GM12878 (cell line): ENCODE results near the gene DCAF4. TPM values are rescaled to one million over a fixed set of nuclear protein-coding genes. Genes with fewer than 3 reads are reported as not detected.

Experiments used
- ATAC-seq: fragments of 200-7000 bp; cut with Tn5 transposase; 3 replicates; pipeline ENCODE4 v1.9.1; 2020; ENCODE audit warnings: mild to moderate bottlenecking, moderate library complexity
- BruUV-seq: library from RNA; stranded (reverse); fragments of 400-500 nt; replicated peaks from 2 replicates; lab custom pipeline; 2021; lab: Mats Ljungman, UMichigan
- CTCF ChIA-PET: fragments of 300-600 bp; sonication (Branson Sonifier 250); formaldehyde crosslinking; extraction: SDS; loops from one replicate; lab custom pipeline; 2021; ENCODE audit warnings: inconsistent platforms; lab: Yijun Ruan, JAX
- POLR2A ChIA-PET: fragments of 350-600 bp; formaldehyde crosslinking; extraction: SDS; loops from one replicate; lab custom pipeline; 2021; ENCODE audit warnings: inconsistent platforms; lab: Charles Lee
- RAD21 ChIA-PET: fragments of 300-600 bp; sonication (Branson Sonifier 250); formaldehyde crosslinking; loops from one replicate; lab custom pipeline; 2023; ENCODE audit warnings: antibody characterized with exemption; ENCODE audit not compliant: unreplicated experiment; lab: Charles Lee
- SMC1A ChIA-PET: fragments of 300-600 bp; sonication (Branson Sonifier 250); formaldehyde crosslinking; loops from one replicate; lab custom pipeline; 2023; ENCODE audit not compliant: unreplicated experiment, uncharacterized antibody; lab: Charles Lee
- DNase-seq: peaks from one replicate; pipeline ENCODE4 v3.0.0-alpha.2; 2011; ENCODE audit warnings: low read depth, low spot score
- FAIRE-seq: peaks from 3 replicates; lab custom pipeline; 2011; peaks lifted over from hg19 to GRCh38; lab: Jason Lieb, UNC
- H2AFZ ChIP-seq: 2 replicates; pipeline ENCODE4 v1.6.0; 2011; ENCODE audit warnings: low read depth, low read length, control low read depth; ENCODE audit not compliant: control insufficient read depth
- H3K27ac ChIP-seq: 2 replicates; pipeline ENCODE4 v1.5.1; 2011; ENCODE audit warnings: control low read depth; ENCODE audit not compliant: control insufficient read depth, insufficient read depth
- H3K27me3 ChIP-seq, 2 experiments: replicated peaks in 1 of 2; 2 replicates each; pipeline versions ENCODE4 v1.6.0 to v1.6.1; 2011; ENCODE audit warnings: low read length in 1 of 2; ENCODE audit not compliant: control insufficient read depth in 2 of 2, insufficient read depth in 2 of 2
- H3K36me3 ChIP-seq, 2 experiments: 2 replicates each; pipeline ENCODE4 v1.5.1; 2011; ENCODE audit warnings: low read length in 1 of 2; ENCODE audit not compliant: control insufficient read depth in 2 of 2, insufficient read depth in 2 of 2
- H3K4me1 ChIP-seq: 2 replicates; pipeline ENCODE4 v1.6.1; 2011; ENCODE audit warnings: mild to moderate bottlenecking, low read length, moderate library complexity, mixed read lengths; ENCODE audit not compliant: control insufficient read depth, insufficient read depth
- H3K4me2 ChIP-seq: 2 replicates; pipeline ENCODE4 v1.6.0; 2011; ENCODE audit warnings: control low read depth; ENCODE audit not compliant: control insufficient read depth, insufficient read depth
- H3K4me3 ChIP-seq: fragments of 200-600 bp; sonication (generic); 2 replicates; pipeline ENCODE4 v1.5.1; 2016
- H3K79me2 ChIP-seq: 2 replicates; pipeline ENCODE4 v1.6.0; 2011; ENCODE audit warnings: low read length; ENCODE audit not compliant: control insufficient read depth, insufficient read depth
- H3K9ac ChIP-seq: 2 replicates; pipeline ENCODE4 v1.8.0; 2011; ENCODE audit warnings: low read length, control low read depth, mixed read lengths; ENCODE audit not compliant: control insufficient read depth, insufficient read depth
- H3K9me3 ChIP-seq: replicated peaks from 3 replicates; pipeline ENCODE4 v1.5.1; 2011; ENCODE audit warnings: mild to moderate bottlenecking, low read length; ENCODE audit not compliant: control insufficient read depth, insufficient read depth
- H4K20me1 ChIP-seq: 2 replicates; pipeline ENCODE4 v1.6.0; 2011; ENCODE audit not compliant: control insufficient read depth, insufficient read depth
- BCL11A ChIP-seq: IDR thresholded peaks from 2 replicates; pipeline ENCODE4 v1.6.1; 2011; ENCODE audit warnings: low read depth, low read length
- CBFB ChIP-seq: IDR thresholded peaks from 2 replicates; pipeline ENCODE4 v1.6.1; 2016; ENCODE audit warnings: antibody characterized with exemption, low read depth
- CBX5 ChIP-seq: sonication (generic); IDR thresholded peaks from 2 replicates; pipeline ENCODE4 v1.6.1; 2016; ENCODE audit warnings: low read depth, moderate library complexity, mild to moderate bottlenecking, inconsistent platforms
- DPF2 ChIP-seq: fragments of 450-650 bp; IDR thresholded peaks from 2 replicates; pipeline ENCODE4 v1.6.1; 2017; ENCODE audit warnings: mild to moderate bottlenecking
- EED ChIP-seq: sonication (generic); IDR thresholded peaks from 2 replicates; pipeline ENCODE4 v1.6.1; 2016; ENCODE audit warnings: antibody characterized with exemption, low read depth
- ESRRA ChIP-seq: IDR thresholded peaks from 2 replicates; pipeline ENCODE4 v1.6.1; 2012; ENCODE audit warnings: mild to moderate bottlenecking, low read length, improper control_type of control experiment
- HCFC1 ChIP-seq: fragments of 150-350 bp; IDR thresholded peaks from 2 replicates; pipeline ENCODE4 v1.6.1; 2014; ENCODE audit warnings: low read length
- HDAC6 ChIP-seq: fragments of 200-600 bp; sonication (generic); IDR thresholded peaks from one replicate; pipeline ENCODE4 v1.8.0; 2017; ENCODE audit warnings: antibody characterized with exemption; ENCODE audit not compliant: unreplicated experiment
- HDGF ChIP-seq: fragments of 450-650 bp; IDR thresholded peaks from 2 replicates; pipeline ENCODE4 v1.6.1; 2016; ENCODE audit warnings: antibody characterized with exemption
- HSF1 ChIP-seq: fragments of 150-350 bp; IDR thresholded peaks from 2 replicates; pipeline ENCODE4 v1.6.1; 2014; ENCODE audit warnings: mild to moderate bottlenecking, low read depth, low read length
- KDM1A ChIP-seq: fragments of 200-600 bp; sonication (generic); IDR thresholded peaks from 2 replicates; pipeline ENCODE4 v1.6.1; 2016; ENCODE audit warnings: borderline replicate concordance
- MYC ChIP-seq: IDR thresholded peaks from 2 replicates; pipeline ENCODE4 v1.6.1; 2011; ENCODE audit warnings: mild to moderate bottlenecking, low read length, moderate library complexity, inconsistent platforms; ENCODE audit not compliant: insufficient read depth, insufficient replicate concordance, insufficient read length, severe bottlenecking
- NBN ChIP-seq: fragments of 450-650 bp; IDR thresholded peaks from 2 replicates; pipeline ENCODE4 v1.6.1; 2016
- NFIC ChIP-seq: IDR thresholded peaks from 2 replicates; pipeline ENCODE4 v1.6.1; 2012; ENCODE audit warnings: low read depth, mild to moderate bottlenecking, inconsistent platforms, low read length, moderate library complexity
- NFXL1 ChIP-seq: fragments of 450-650 bp; IDR thresholded peaks from 2 replicates; pipeline ENCODE4 v1.6.1; 2017; ENCODE audit warnings: antibody characterized with exemption, mild to moderate bottlenecking, borderline replicate concordance
- PML ChIP-seq: IDR thresholded peaks from 2 replicates; pipeline ENCODE4 v1.6.1; 2012; ENCODE audit warnings: low read length, inconsistent platforms
- RELA ChIP-seq: fragments of 450-650 bp; IDR thresholded peaks from 2 replicates; pipeline ENCODE4 v1.8.0; 2014; ENCODE audit warnings: borderline replicate concordance; ENCODE audit not compliant: partially characterized antibody
- YBX1 ChIP-seq: fragments of 450-650 bp; IDR thresholded peaks from 2 replicates; pipeline ENCODE4 v1.6.1; 2016; ENCODE audit warnings: antibody characterized with exemption
- ZBED1 ChIP-seq: IDR thresholded peaks from 2 replicates; pipeline ENCODE4 v1.6.1; 2016; ENCODE audit warnings: borderline replicate concordance
- ZNF217 ChIP-seq: fragments of 450-650 bp; IDR thresholded peaks from 2 replicates; pipeline ENCODE4 v1.6.1; 2017; ENCODE audit warnings: antibody characterized with exemption, mild to moderate bottlenecking
- WGBS: methylation state at CpG from one replicate; pipeline ENCODE4 v1.1.6; 2016; ENCODE audit warnings: low lambda C conversion rate; ENCODE audit not compliant: insufficient replicate concordance, insufficient coverage; ENCODE audit errors: missing lambda C conversion rate; 5-methylcytosine and 5-hydroxymethylcytosine counted together
- in situ Hi-C: fragments of 300-500 bp; cut with MboI; formaldehyde crosslinking; loops from 9 replicates; pipeline ENCODE4 v1.14.3; 2018; ENCODE audit warnings: mixed read lengths
- intact Hi-C: fragments of 100-400 bp; cut with micrococcal nuclease; formaldehyde crosslinking; loops from one replicate; pipeline ENCODE4 v1.14.2; 2022; ENCODE audit not compliant: unreplicated experiment
- polyA plus RNA-seq, 11 experiments: library from polyadenylated mRNA; depleted of rRNA in 4 of 11; unstranded in 6 of 11; stranded (reverse) in 5 of 11; fragments of >200 nt; fragmentation: Nextera tagmentation in 4 of 11; fragmentation: Illumina TruSeq in 1 of 11; extraction: Ambion mirVana in 4 of 11; extraction: Trizol in 1 of 11; gene quantifications; 1 replicate in 1 of 11; 2 replicates in 10 of 11; pipeline versions ENCODE4 v1.2.1 to v1.2.3, GENCODE V29; 2011 to 2016; ENCODE audit warnings: inconsistent platforms in 2 of 11, missing spikeins in 2 of 11, low read depth in 1 of 11
- total RNA-seq, 4 experiments: library from RNA; depleted of rRNA in 3 of 4; stranded (reverse); fragments of >200 nt in 3 of 4; fragmentation: Illumina TruSeq in 1 of 4; extraction: Trizol in 1 of 4; gene quantifications; 2 replicates each; pipeline versions ENCODE4 v1.2.1 to v1.2.3, GENCODE V29; 2013 to 2021

Gene DCAF4
- total and polyA plus RNA-seq, 10 of the 15 experiments (the other 5 are each of a cell fraction or from before 2014, with no cell fraction given) = 2.6 to 51.1 (median 21.0) TPM

- H3K4me2 ChIP-seq = no peak overlapping the region
- SMC1A ChIA-PET = interaction anchor here (1.0 to 2.5 kb wide), 2 partner anchors 8 to 15 kb away, joined by 3 to 6 read pairs; no protein-coding TSS in a partner anchor
- TF ChIP-seq RELA (no peak), NFIC (no peak), HCFC1 (no peak), NBN (no peak), CBX5 (no peak), ESRRA (no peak), DPF2 (no peak), MYC (no peak), PML (no peak), HSF1 (no peak), BCL11A (no peak), HDGF (no peak), ZBED1 (no peak), EED (no peak), HDAC6 (no peak), ZNF217 (no peak), NFXL1 (no peak), KDM1A (no peak), CBFB (no peak), YBX1 (no peak)
- TF ChIP-seq, all 136 proteins: peak for 0
- Histone ChIP-seq H4K20me1 (no peaks in the 10 kb centered on the region), H3K4me3 (no peak overlapping the region), H3K27ac (no peak overlapping the region), H3K79me2 (no peaks in the 10 kb centered on the region), H3K9ac (no peak overlapping the region), H3K4me1 (no peaks in the 10 kb centered on the region), H2AFZ (no peak overlapping the region), H3K9me3 (no peaks in the 10 kb centered on the region), H3K36me3 (peaks cover 10 to 21% of the 10 kb centered on the region in 2 experiments; a peak in 3 of 4 replicates), H3K27me3 (no peaks in the 10 kb centered on the region)
- POLR2A ChIA-PET = no interaction called here
- ATAC-seq (no peak), FAIRE-seq (no peak), DNase-seq (no peak)
- WGBS = 96% methylated on average over 12 of the region's 12 CpGs
- CTCF ChIA-PET = interaction anchor here (0.7 to 1.4 kb wide), 3 partner anchors 24 to 198 kb away, joined by 3 to 4 read pairs (median 3); no protein-coding TSS in a partner anchor
- no TSS peak for BruUV-seq
- intact Hi-C loops (no loop called here), in situ Hi-C loops (no loop called here)
- RAD21 ChIA-PET = no interaction called here
Observed at GRCh38 chr14:72974661-72975060, 48.4 kb downstream of the DCAF4 start.
